Activated B cell treated with CpG ODN at 0.5 μM for 24 hours (primary cell): ENCODE measurements around the gene MYPOP. TPM values are rescaled to one million over a fixed set of nuclear protein-coding genes. Genes with fewer than 3 reads are reported as not detected.

Experiments
- ATAC-seq: fragments of 200-7000 bp; cut with Tn5 transposase; one replicate; pipeline ENCODE4 v1.10.0; 2021; ENCODE audit warnings: low read depth, mild to moderate bottlenecking, moderate library complexity
- CTCF ChIA-PET: fragments of 350-600 bp; sonication (Branson Sonifier 250); formaldehyde crosslinking; loops from one replicate; lab custom pipeline; 2021; ENCODE audit warnings: antibody characterized with exemption; lab: Charles Lee
- POLR2A ChIA-PET: fragments of 350-600 bp; sonication (Branson Sonifier 250); formaldehyde crosslinking; loops from one replicate; lab custom pipeline; 2021; ENCODE audit warnings: antibody characterized with exemption; lab: Charles Lee
- DNase-seq: peaks from one replicate; pipeline ENCODE4 v3.0.0; 2022
- H3K27ac Mint-ChIP-seq: one replicate; pipeline ENCODE4 v1.8.0; 2020; ENCODE audit warnings: mixed read lengths
- H3K27me3 Mint-ChIP-seq: one replicate; pipeline ENCODE4 v1.8.0; 2021; ENCODE audit warnings: mixed read lengths
- H3K36me3 Mint-ChIP-seq: one replicate; pipeline ENCODE4 v1.8.0; 2021; ENCODE audit warnings: low read depth, mixed read lengths
- H3K4me1 Mint-ChIP-seq: one replicate; pipeline ENCODE4 v1.8.0; 2021; ENCODE audit warnings: mixed read lengths
- H3K4me3 Mint-ChIP-seq: one replicate; pipeline ENCODE4 v1.8.0; 2020; ENCODE audit warnings: mild to moderate bottlenecking, mixed read lengths
- H3K9me3 Mint-ChIP-seq: one replicate; pipeline ENCODE4 v1.8.0; 2020; ENCODE audit warnings: mixed read lengths
- CTCF ChIP-seq: fragments of 200-600 bp; IDR thresholded peaks from one replicate; pipeline ENCODE4 v1.8.0; 2022; ENCODE audit warnings: antibody characterized with exemption, mild to moderate bottlenecking
- intact Hi-C: fragments of 100-400 bp; cut with micrococcal nuclease; formaldehyde crosslinking; loops from one replicate; pipeline ENCODE4 v1.15.1; 2024
- total RNA-seq: library from RNA; stranded (reverse); gene quantifications from 2 replicates; pipeline ENCODE4 v1.2.3, GENCODE V29; 2022

Gene MYPOP
- total RNA-seq, 1 donor from 2014 or later: 6.0 TPM

GRCh38 chr19:45919678-45920077 is 17.3 kb upstream of the MYPOP start:
- ChIA-PET CTCF (no interaction called here), POLR2A (no interaction called here)
- Mint-ChIP-seq H3K4me3 (no peak overlapping the region), H3K4me1 (no peaks in the 10 kb centered on the region), H3K36me3 (no peaks in the 10 kb centered on the region), H3K27ac (no peak overlapping the region), H3K27me3 (peaks cover 16% of the 10 kb centered on the region), H3K9me3 (no peaks in the 10 kb centered on the region)
- no peak for TF ChIP-seq CTCF
- intact Hi-C loops: no loop called here
- DNase-seq (no peak), ATAC-seq (no peak)

DNA sequence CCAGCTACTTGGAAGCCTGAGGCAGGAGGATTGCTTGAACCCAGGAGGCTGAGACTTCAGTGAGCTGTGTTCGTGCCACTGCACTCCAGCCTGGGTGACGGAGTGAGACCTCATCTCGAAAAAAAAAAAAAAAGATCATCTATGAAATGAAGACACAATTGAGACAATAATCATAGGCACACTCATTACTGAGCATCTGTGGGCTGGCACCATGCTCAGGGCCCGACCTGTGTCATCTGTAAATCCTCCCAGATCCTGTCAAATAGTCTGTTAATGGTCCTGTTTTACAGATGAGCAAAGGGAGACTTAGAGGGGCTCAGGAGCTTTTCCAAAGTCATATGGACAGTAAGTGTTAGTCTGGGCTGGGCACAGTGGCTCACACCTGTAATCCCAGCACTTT is 16.3 kb upstream of the MYPOP start:
- Mint-ChIP-seq H3K4me3 (no peak overlapping the region), H3K27ac (no peak overlapping the region), H3K4me1 (no peaks in the 10 kb centered on the region), H3K9me3 (no peaks in the 10 kb centered on the region), H3K27me3 (peaks cover 17% of the 10 kb centered on the region), H3K36me3 (no peaks in the 10 kb centered on the region)
- ChIA-PET POLR2A (no interaction called here), CTCF (no interaction called here)
- no peak for ATAC-seq
- intact Hi-C loops: no loop called here
- TF ChIP-seq CTCF: no peak
- no peak for DNase-seq

- Mint-ChIP-seq H3K27me3 (peaks cover 25% of the 10 kb centered on the region), H3K36me3 (no peaks in the 10 kb centered on the region), H3K27ac (no peak overlapping the region), H3K4me1 (no peaks in the 10 kb centered on the region), H3K9me3 (no peaks in the 10 kb centered on the region), H3K4me3 (no peak overlapping the region)
- no peak for TF ChIP-seq CTCF
- intact Hi-C loops: no loop called here
- DNase-seq: no peak
- ChIA-PET CTCF (no interaction called here), POLR2A (no interaction called here)
- no peak for ATAC-seq
These were observed 15.1 kb upstream of the MYPOP start for GRCh38 chr19:45917421-45918091.

DNA sequence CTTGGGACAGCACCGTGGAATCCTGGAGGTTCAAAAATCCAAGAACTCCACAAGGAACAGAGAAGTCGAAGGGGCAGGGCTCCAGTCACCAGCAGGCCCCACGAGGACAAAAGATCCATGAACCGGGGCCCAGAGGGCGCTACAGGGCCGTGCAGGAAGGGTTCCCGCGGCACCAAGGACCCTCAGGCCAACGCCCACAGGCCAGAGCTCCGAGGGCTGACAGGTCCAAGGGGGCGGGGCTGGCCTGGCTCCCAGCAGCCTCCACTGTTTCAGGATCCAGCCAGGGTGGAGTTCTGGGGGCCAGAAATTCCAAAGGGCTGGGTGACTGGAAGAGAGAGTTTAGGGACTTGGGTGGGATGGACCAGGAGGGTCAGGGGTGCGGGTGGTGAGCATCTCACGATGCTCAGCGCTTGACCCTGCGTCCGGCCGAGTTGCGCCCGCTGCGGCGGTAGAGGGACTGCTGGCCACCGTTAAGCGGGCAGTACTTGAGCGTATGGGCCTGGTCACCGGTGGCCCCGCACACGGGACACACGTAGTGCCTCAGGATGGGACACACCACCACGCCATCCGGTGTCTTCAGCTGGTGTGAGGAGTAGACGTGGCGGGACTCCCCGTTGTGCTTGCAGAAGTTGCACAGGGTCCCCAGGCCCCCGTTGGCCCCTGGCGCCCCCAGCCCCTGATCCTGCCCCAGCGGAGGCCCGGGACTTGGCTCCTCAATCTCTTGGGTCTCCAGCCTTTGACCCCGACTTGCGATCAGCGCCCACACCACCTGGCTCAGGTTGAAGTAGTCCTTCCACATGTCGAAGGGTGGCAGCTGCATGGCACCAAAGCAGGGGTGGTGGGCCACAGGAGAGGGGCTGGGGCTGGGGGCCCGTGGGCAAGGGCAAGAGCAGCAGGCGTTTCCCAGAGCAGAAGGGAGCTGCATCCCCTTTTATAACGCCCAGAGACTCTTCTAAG is 11.7 kb upstream of the MYPOP start, which contains the start of gene NANOS2:
Gene NANOS2 (minus strand): TSS at position 905 of the 957 bp plus-strand sequence. CDS start 85 bp downstream, at position 820.
- Mint-ChIP-seq H3K27ac (no peak within 1 kb of the TSS), H3K9me3 (no peaks in the 10 kb centered on the region), H3K4me1 (no peaks in the 10 kb centered on the region), H3K36me3 (no peaks in the 10 kb centered on the region), H3K27me3 (peaks cover 24% of the 10 kb centered on the region), H3K4me3 (no peak within 1 kb of the TSS)
- intact Hi-C loops: no loop called here
- ATAC-seq (no peak), DNase-seq (no peak)
- no peak for TF ChIP-seq CTCF
- ChIA-PET POLR2A (no interaction called here), CTCF (no interaction called here)

- Mint-ChIP-seq H3K36me3 (no peaks in the 10 kb centered on the region), H3K27ac (no peak overlapping the region), H3K4me3 (no peak overlapping the region), H3K27me3 (peaks cover 18% of the 10 kb centered on the region), H3K4me1 (no peaks in the 10 kb centered on the region), H3K9me3 (no peaks in the 10 kb centered on the region)
- TF ChIP-seq CTCF: no peak
- no peak for ATAC-seq
- POLR2A ChIA-PET: no interaction called here
- CTCF ChIA-PET: no interaction called here
- intact Hi-C loops: no loop called here
- DNase-seq: no peak
These were observed 8.9 kb upstream of the MYPOP start for GRCh38 chr19:45911291-45911690.
